ENCODE results near the gene REG1A.

Gene REG1A, protein sequence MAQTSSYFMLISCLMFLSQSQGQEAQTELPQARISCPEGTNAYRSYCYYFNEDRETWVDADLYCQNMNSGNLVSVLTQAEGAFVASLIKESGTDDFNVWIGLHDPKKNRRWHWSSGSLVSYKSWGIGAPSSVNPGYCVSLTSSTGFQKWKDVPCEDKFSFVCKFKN
- 0 reads per million in 3 donors for total RNA-seq

DNA sequence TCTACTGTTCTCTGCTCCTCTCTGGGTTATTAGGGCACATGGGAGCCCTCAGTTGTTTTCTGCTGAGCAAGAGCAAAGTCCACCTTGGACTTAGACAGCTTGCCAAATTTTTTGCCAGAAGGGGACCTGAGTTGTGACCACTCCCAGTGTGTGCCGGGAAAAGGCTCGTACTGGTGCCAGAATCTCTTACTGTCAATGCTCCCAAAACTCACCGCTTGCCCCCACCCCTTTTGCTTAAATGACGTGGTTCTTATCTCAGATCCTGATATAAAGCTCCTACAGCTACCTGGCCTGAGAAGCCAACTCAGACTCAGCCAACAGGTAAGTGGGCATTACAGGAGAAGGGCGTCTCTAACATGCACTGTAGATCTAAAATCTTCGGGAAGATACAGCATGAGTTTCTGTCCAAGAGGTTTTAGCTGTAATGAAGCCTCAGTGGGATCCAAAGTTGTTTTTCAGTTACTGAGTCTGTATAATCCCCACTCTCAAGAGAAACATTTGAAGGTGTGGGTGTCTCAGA lies at the start of gene REG1A:
REG1A (plus strand) TSS at position 295 of the 520 bp plus-strand sequence. CDS start 374 bp downstream, outside the sequence.
- H3K4me3 ChIP-seq (ENCODE audit: insufficient read depth, low read depth, low read length, poor library complexity, severe bottlenecking): no peak within 1 kb of the TSS
- DNase-seq: no peak
- H3K4me1 ChIP-seq (ENCODE audit: control insufficient read depth, insufficient read depth, low read length, poor library complexity, severe bottlenecking): no peaks in the 10 kb centered on the region
- no peak within 1 kb of the TSS for H3K27ac ChIP-seq (ENCODE audit: insufficient read depth, low read length, poor library complexity, severe bottlenecking)
- H3K27me3 ChIP-seq (replicated peaks; ENCODE audit: control insufficient read depth, insufficient read depth, low read length, poor library complexity, severe bottlenecking): no peaks in the 10 kb centered on the region
- no peaks in the 10 kb centered on the region for H3K36me3 ChIP-seq (ENCODE audit: control insufficient read depth, insufficient read depth, low read length)
- no peaks in the 10 kb centered on the region for H3K9me3 ChIP-seq (ENCODE audit: control insufficient read depth, low read length)

DNA sequence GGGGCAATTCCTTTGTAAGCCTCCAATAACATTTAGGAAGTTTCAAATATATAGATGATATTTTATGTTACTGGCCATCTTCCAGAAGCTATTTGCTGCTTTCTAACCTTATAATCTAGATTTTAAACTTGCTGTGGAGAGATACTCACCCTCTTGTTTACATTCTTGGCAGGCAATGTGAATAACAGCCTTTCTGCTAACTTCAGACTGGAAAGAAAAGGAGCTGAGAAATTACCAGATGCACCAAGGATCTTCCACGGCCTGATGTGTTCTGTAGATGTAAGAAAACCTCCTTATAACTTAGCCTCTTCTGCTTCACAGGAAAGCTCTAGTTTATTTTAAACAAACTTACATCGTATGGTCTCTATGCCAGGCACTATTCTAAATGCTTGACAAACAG lies 49.2 kb upstream of the REG1A start:
- Histone ChIP-seq H3K27me3 (replicated peaks; ENCODE audit: control insufficient read depth, insufficient read depth, low read length, poor library complexity, severe bottlenecking) (no peaks in the 10 kb centered on the region), H3K27ac (ENCODE audit: insufficient read depth, low read length, poor library complexity, severe bottlenecking) (no peak overlapping the region), H3K36me3 (ENCODE audit: control insufficient read depth, insufficient read depth, low read length) (no peaks in the 10 kb centered on the region)

GRCh38 chr2:79082987-79083386 lies 37.3 kb upstream of the REG1A start:
- Histone ChIP-seq H3K27ac (ENCODE audit: insufficient read depth, low read length, poor library complexity, severe bottlenecking) (no peak overlapping the region), H3K27me3 (replicated peaks; ENCODE audit: control insufficient read depth, insufficient read depth, low read length, poor library complexity, severe bottlenecking) (no peaks in the 10 kb centered on the region), H3K9me3 (ENCODE audit: control insufficient read depth, low read length) (no peaks in the 10 kb centered on the region), H3K4me1 (ENCODE audit: control insufficient read depth, insufficient read depth, low read length, poor library complexity, severe bottlenecking) (no peaks in the 10 kb centered on the region), H3K36me3 (ENCODE audit: control insufficient read depth, insufficient read depth, low read length) (no peaks in the 10 kb centered on the region), H3K4me3 (ENCODE audit: insufficient read depth, low read depth, low read length, poor library complexity, severe bottlenecking) (no peak overlapping the region)
- no peak for DNase-seq

More for the DNA sequence above, 49.2 kb upstream of the REG1A start:
- DNase-seq: no peak
- H3K4me3 ChIP-seq (ENCODE audit: insufficient read depth, low read depth, low read length, poor library complexity, severe bottlenecking): no peak overlapping the region
- no peaks in the 10 kb centered on the region for H3K4me1 ChIP-seq (ENCODE audit: control insufficient read depth, insufficient read depth, low read length, poor library complexity, severe bottlenecking)
- H3K9me3 ChIP-seq (ENCODE audit: control insufficient read depth, low read length): no peaks in the 10 kb centered on the region

DNA sequence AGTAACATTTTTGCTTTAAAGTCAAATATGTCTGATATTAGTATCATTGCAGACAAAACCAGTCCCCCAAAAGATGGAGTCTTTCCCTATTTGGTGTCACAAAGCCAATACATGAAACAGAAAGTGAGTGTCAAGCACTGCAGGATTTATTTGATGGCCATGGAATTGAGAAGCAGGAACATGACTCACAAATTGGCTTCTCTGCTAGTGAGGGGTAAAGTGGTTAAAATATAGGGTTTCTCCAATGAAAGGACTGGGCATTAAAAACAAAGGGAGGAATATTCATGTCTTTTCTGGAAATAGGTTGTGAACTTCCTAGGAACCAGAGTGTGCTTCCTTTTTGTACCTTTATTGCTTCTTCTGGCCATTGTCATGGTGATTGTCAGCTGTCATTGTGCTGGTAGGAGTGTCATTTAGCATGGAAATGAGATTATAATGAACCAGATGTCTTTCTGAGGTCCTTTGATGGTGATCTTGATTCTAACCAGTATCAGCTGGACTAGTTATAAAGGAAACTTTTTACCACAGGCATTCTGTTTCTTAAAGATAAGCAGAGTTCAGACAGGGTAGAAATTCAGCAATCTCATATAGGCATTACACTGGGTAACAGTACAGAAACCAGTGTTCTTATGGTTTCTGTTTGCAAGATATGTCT lies 36.6 kb upstream of the REG1A start:
- H3K9me3 ChIP-seq (ENCODE audit: control insufficient read depth, low read length): no peaks in the 10 kb centered on the region
- H3K4me3 ChIP-seq (ENCODE audit: insufficient read depth, low read depth, low read length, poor library complexity, severe bottlenecking): no peak overlapping the region
- DNase-seq: no peak
- H3K27me3 ChIP-seq (replicated peaks; ENCODE audit: control insufficient read depth, insufficient read depth, low read length, poor library complexity, severe bottlenecking): no peaks in the 10 kb centered on the region
- no peak overlapping the region for H3K27ac ChIP-seq (ENCODE audit: insufficient read depth, low read length, poor library complexity, severe bottlenecking)
- no peaks in the 10 kb centered on the region for H3K36me3 ChIP-seq (ENCODE audit: control insufficient read depth, insufficient read depth, low read length)
- no peaks in the 10 kb centered on the region for H3K4me1 ChIP-seq (ENCODE audit: control insufficient read depth, insufficient read depth, low read length, poor library complexity, severe bottlenecking)

- no peaks in the 10 kb centered on the region for H3K4me1 ChIP-seq (ENCODE audit: control insufficient read depth, insufficient read depth, low read length, poor library complexity, severe bottlenecking)
- no peak for DNase-seq
- H3K4me3 ChIP-seq (ENCODE audit: insufficient read depth, low read depth, low read length, poor library complexity, severe bottlenecking): no peak overlapping the region
- no peaks in the 10 kb centered on the region for H3K9me3 ChIP-seq (ENCODE audit: control insufficient read depth, low read length)
- H3K27ac ChIP-seq (ENCODE audit: insufficient read depth, low read length, poor library complexity, severe bottlenecking): no peak overlapping the region
- H3K36me3 ChIP-seq (ENCODE audit: control insufficient read depth, insufficient read depth, low read length): no peaks in the 10 kb centered on the region
- no peaks in the 10 kb centered on the region for H3K27me3 ChIP-seq (replicated peaks; ENCODE audit: control insufficient read depth, insufficient read depth, low read length, poor library complexity, severe bottlenecking)
Measured at GRCh38 chr2:79084495-79085135, 35.7 kb upstream of the REG1A start.

DNA sequence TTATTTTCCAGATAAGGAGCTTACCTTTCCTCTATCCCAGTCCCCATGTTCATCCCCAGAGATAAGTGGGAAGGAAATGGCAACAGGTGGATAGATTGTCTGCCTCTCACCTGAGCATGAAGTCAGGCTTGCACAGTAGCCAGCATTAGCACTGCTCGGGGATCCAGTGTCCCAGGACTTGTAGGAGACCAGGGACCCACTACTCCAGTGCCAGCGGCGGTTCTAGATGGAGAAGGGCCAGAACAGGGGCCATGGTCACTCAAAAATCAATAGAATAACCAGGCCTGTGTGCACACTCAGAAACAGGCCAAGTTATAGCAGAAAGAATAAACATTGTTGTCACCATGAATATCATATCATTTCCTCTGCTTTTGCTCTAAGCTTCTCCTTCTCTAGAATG lies 34.9 kb upstream of the REG1A start:
- H3K27me3 ChIP-seq (replicated peaks; ENCODE audit: control insufficient read depth, insufficient read depth, low read length, poor library complexity, severe bottlenecking): no peaks in the 10 kb centered on the region
- no peak for DNase-seq
- no peaks in the 10 kb centered on the region for H3K4me1 ChIP-seq (ENCODE audit: control insufficient read depth, insufficient read depth, low read length, poor library complexity, severe bottlenecking)
- H3K36me3 ChIP-seq (ENCODE audit: control insufficient read depth, insufficient read depth, low read length): no peaks in the 10 kb centered on the region
- no peak overlapping the region for H3K27ac ChIP-seq (ENCODE audit: insufficient read depth, low read length, poor library complexity, severe bottlenecking)
- H3K4me3 ChIP-seq (ENCODE audit: insufficient read depth, low read depth, low read length, poor library complexity, severe bottlenecking): no peak overlapping the region
- H3K9me3 ChIP-seq (ENCODE audit: control insufficient read depth, low read length): no peaks in the 10 kb centered on the region

GRCh38 chr2:79086255-79086654 lies 34.0 kb upstream of the REG1A start:
- Histone ChIP-seq H3K36me3 (ENCODE audit: control insufficient read depth, insufficient read depth, low read length) (no peaks in the 10 kb centered on the region), H3K4me3 (ENCODE audit: insufficient read depth, low read depth, low read length, poor library complexity, severe bottlenecking) (no peak overlapping the region), H3K4me1 (ENCODE audit: control insufficient read depth, insufficient read depth, low read length, poor library complexity, severe bottlenecking) (no peaks in the 10 kb centered on the region), H3K9me3 (ENCODE audit: control insufficient read depth, low read length) (no peaks in the 10 kb centered on the region), H3K27me3 (replicated peaks; ENCODE audit: control insufficient read depth, insufficient read depth, low read length, poor library complexity, severe bottlenecking) (no peaks in the 10 kb centered on the region), H3K27ac (ENCODE audit: insufficient read depth, low read length, poor library complexity, severe bottlenecking) (no peak overlapping the region)
- no peak for DNase-seq

GRCh38 chr2:79087785-79088364 lies 32.4 kb upstream of the REG1A start, which contains the start of gene REG1B:
TSS of gene REG1B (minus strand) at chr2:79087993. CDS start at chr2:79087612, 381 bp downstream.
- H3K9me3 ChIP-seq (ENCODE audit: control insufficient read depth, low read length): no peaks in the 10 kb centered on the region
- no peak for DNase-seq
- no peaks in the 10 kb centered on the region for H3K27me3 ChIP-seq (replicated peaks; ENCODE audit: control insufficient read depth, insufficient read depth, low read length, poor library complexity, severe bottlenecking)
- H3K36me3 ChIP-seq (ENCODE audit: control insufficient read depth, insufficient read depth, low read length): no peaks in the 10 kb centered on the region
- no peaks in the 10 kb centered on the region for H3K4me1 ChIP-seq (ENCODE audit: control insufficient read depth, insufficient read depth, low read length, poor library complexity, severe bottlenecking)
- no peak within 1 kb of the TSS for H3K27ac ChIP-seq (ENCODE audit: insufficient read depth, low read length, poor library complexity, severe bottlenecking)
- no peak within 1 kb of the TSS for H3K4me3 ChIP-seq (ENCODE audit: insufficient read depth, low read depth, low read length, poor library complexity, severe bottlenecking)

GRCh38 chr2:79090693-79091092 lies 29.6 kb upstream of the REG1A start:
- Histone ChIP-seq H3K4me3 (ENCODE audit: insufficient read depth, low read depth, low read length, poor library complexity, severe bottlenecking) (no peak overlapping the region), H3K36me3 (ENCODE audit: control insufficient read depth, insufficient read depth, low read length) (no peaks in the 10 kb centered on the region), H3K27me3 (replicated peaks; ENCODE audit: control insufficient read depth, insufficient read depth, low read length, poor library complexity, severe bottlenecking) (no peaks in the 10 kb centered on the region), H3K4me1 (ENCODE audit: control insufficient read depth, insufficient read depth, low read length, poor library complexity, severe bottlenecking) (no peaks in the 10 kb centered on the region), H3K27ac (ENCODE audit: insufficient read depth, low read length, poor library complexity, severe bottlenecking) (no peak overlapping the region), H3K9me3 (ENCODE audit: control insufficient read depth, low read length) (no peaks in the 10 kb centered on the region)
- no peak for DNase-seq

GRCh38 chr2:79097843-79098242 lies 22.4 kb upstream of the REG1A start:
- Histone ChIP-seq H3K9me3 (ENCODE audit: control insufficient read depth, low read length) (no peaks in the 10 kb centered on the region), H3K36me3 (ENCODE audit: control insufficient read depth, insufficient read depth, low read length) (no peaks in the 10 kb centered on the region), H3K27me3 (replicated peaks; ENCODE audit: control insufficient read depth, insufficient read depth, low read length, poor library complexity, severe bottlenecking) (no peaks in the 10 kb centered on the region), H3K27ac (ENCODE audit: insufficient read depth, low read length, poor library complexity, severe bottlenecking) (no peak overlapping the region), H3K4me1 (ENCODE audit: control insufficient read depth, insufficient read depth, low read length, poor library complexity, severe bottlenecking) (no peaks in the 10 kb centered on the region), H3K4me3 (ENCODE audit: insufficient read depth, low read depth, low read length, poor library complexity, severe bottlenecking) (no peak overlapping the region)
- DNase-seq: no peak
